HEK293 (cell line): ENCODE data around the gene UCN2.
A peak's percentile ranks its signal among the peaks of the same experiment; 100 is the strongest.

Source experiments
- CTCF ChIA-PET: fragments of 350-600 bp; formaldehyde crosslinking; extraction: SDS; loops from one replicate; lab custom pipeline; 2021; ENCODE audit warnings: antibody characterized with exemption; lab: Yijun Ruan, JAX
- POLR2A ChIA-PET: fragments of 300-600 bp; formaldehyde crosslinking; extraction: SDS; loops from one replicate; lab custom pipeline; 2020; ENCODE audit warnings: antibody characterized with exemption, inconsistent platforms; lab: Yijun Ruan, JAX
- H3K27ac ChIP-seq: fragments of 200-500 bp; sonication (Bioruptor generic); 2 replicates; pipeline ENCODE4 v1.5.1; 2014; ENCODE audit warnings: low read depth, low read length, control low read depth, inconsistent platforms; ENCODE audit errors: extremely low read depth
- H3K36me3 ChIP-seq, 2 experiments: fragments of 200-500 bp in 1 of 2; sonication (Bioruptor generic) in 1 of 2; 1 replicate in 1 of 2; 2 replicates in 1 of 2; pipeline ENCODE4 v1.5.1; 2014 to 2017; ENCODE audit warnings: inconsistent platforms in 2 of 2, low read length in 2 of 2; ENCODE audit not compliant: control insufficient read depth in 2 of 2, insufficient read depth in 1 of 2
- H3K4me1 ChIP-seq: fragments of 200-500 bp; sonication (Bioruptor generic); 2 replicates; pipeline ENCODE4 v1.5.1; 2014; ENCODE audit warnings: mild to moderate bottlenecking, low read length, inconsistent platforms; ENCODE audit not compliant: control insufficient read depth, insufficient read depth
- H3K4me3 ChIP-seq: 2 replicates; pipeline ENCODE4 v1.5.1; 2011; ENCODE audit warnings: low read depth, mild to moderate bottlenecking, control low read depth, low read length, moderate library complexity
- H3K9me3 ChIP-seq: fragments of 200-500 bp; sonication (Bioruptor generic); 2 replicates; pipeline ENCODE4 v1.5.1; 2014; ENCODE audit warnings: low read depth, low read length, inconsistent platforms; ENCODE audit not compliant: control insufficient read depth, insufficient read depth
- EGR2 ChIP-seq: fragments of 450-650 bp; formaldehyde crosslinking; IDR thresholded peaks from 2 replicates; pipeline ENCODE4 v1.5.1; 2016; ENCODE audit warnings: low read depth, missing biosample characterization, missing genetic modification characterization
- GLIS1 ChIP-seq: fragments of 450-650 bp; formaldehyde crosslinking; IDR thresholded peaks from 2 replicates; pipeline ENCODE4 v1.5.1; 2016; ENCODE audit warnings: missing biosample characterization, missing genetic modification characterization
- INSM2 ChIP-seq: fragments of 450-650 bp; formaldehyde crosslinking; IDR thresholded peaks from 2 replicates; pipeline ENCODE4 v1.5.1; 2016; ENCODE audit warnings: missing biosample characterization, missing genetic modification characterization
- KLF16 ChIP-seq: fragments of 450-650 bp; formaldehyde crosslinking; IDR thresholded peaks from 2 replicates; pipeline ENCODE4 v1.5.1; 2017; ENCODE audit warnings: missing biosample characterization, missing genetic modification characterization
- KLF17 ChIP-seq: fragments of 450-650 bp; formaldehyde crosslinking; IDR thresholded peaks from 2 replicates; pipeline ENCODE4 v1.5.1; 2016; ENCODE audit warnings: missing biosample characterization, missing genetic modification characterization
- SP3 ChIP-seq: fragments of 450-650 bp; formaldehyde crosslinking; IDR thresholded peaks from 2 replicates; pipeline ENCODE4 v1.5.1; 2016; ENCODE audit warnings: missing biosample characterization, missing genetic modification characterization
- ZIC2 ChIP-seq: fragments of 450-650 bp; formaldehyde crosslinking; IDR thresholded peaks from 2 replicates; pipeline ENCODE4 v1.5.1; 2016; ENCODE audit warnings: missing biosample characterization, missing genetic modification characterization
- ZNF114 ChIP-seq: fragments of 450-650 bp; formaldehyde crosslinking; IDR thresholded peaks from 2 replicates; pipeline ENCODE4 v1.5.0; 2017; ENCODE audit warnings: missing biosample characterization, missing genetic modification characterization
- ZNF184 ChIP-seq: fragments of 450-650 bp; IDR thresholded peaks from 2 replicates; pipeline ENCODE4 v1.5.1; 2018; ENCODE audit warnings: missing biosample characterization, mild to moderate bottlenecking, missing genetic modification characterization
- ZNF280C ChIP-seq: fragments of 450-650 bp; formaldehyde crosslinking; IDR thresholded peaks from 2 replicates; pipeline ENCODE4 v1.5.1; 2016; ENCODE audit warnings: missing biosample characterization, missing genetic modification characterization
- ZNF37A ChIP-seq: fragments of 450-650 bp; IDR thresholded peaks from 2 replicates; pipeline ENCODE4 v1.5.1; 2018; ENCODE audit warnings: missing biosample characterization, missing genetic modification characterization
- ZNF423 ChIP-seq: fragments of 450-650 bp; formaldehyde crosslinking; IDR thresholded peaks from 2 replicates; pipeline ENCODE4 v1.5.1; 2016; ENCODE audit warnings: missing biosample characterization, missing genetic modification characterization
- ZNF529 ChIP-seq: fragments of 450-650 bp; formaldehyde crosslinking; IDR thresholded peaks from 2 replicates; pipeline ENCODE4 v1.5.1; 2017; ENCODE audit warnings: missing genetic modification characterization, missing biosample characterization; ENCODE audit not compliant: insufficient replicate concordance
- ZNF555 ChIP-seq: fragments of 450-650 bp; formaldehyde crosslinking; conservative IDR thresholded peaks from 2 replicates; pipeline ENCODE4 v1.5.1; 2017; ENCODE audit warnings: missing biosample characterization, mild to moderate bottlenecking, missing genetic modification characterization, inconsistent platforms
- ZNF600 ChIP-seq: fragments of 450-650 bp; formaldehyde crosslinking; IDR thresholded peaks from 2 replicates; pipeline ENCODE4 v1.5.1; 2016; ENCODE audit warnings: missing biosample characterization, missing genetic modification characterization
- ZNF624 ChIP-seq: fragments of 450-650 bp; formaldehyde crosslinking; IDR thresholded peaks from 2 replicates; pipeline ENCODE4 v1.5.1; 2017; ENCODE audit warnings: missing biosample characterization, missing genetic modification characterization
- ZNF626 ChIP-seq: fragments of 450-650 bp; sonication (Bioruptor Pico); formaldehyde crosslinking; IDR thresholded peaks from 2 replicates; pipeline ENCODE4 v1.5.1; 2018; ENCODE audit warnings: missing biosample characterization, missing genetic modification characterization, inconsistent platforms
- ZNF629 ChIP-seq: fragments of 450-650 bp; formaldehyde crosslinking; IDR thresholded peaks from 2 replicates; pipeline ENCODE4 v1.5.1; 2017; ENCODE audit warnings: missing biosample characterization, missing genetic modification characterization
- ZNF76 ChIP-seq: fragments of 450-650 bp; formaldehyde crosslinking; IDR thresholded peaks from 2 replicates; pipeline ENCODE4; 2016; ENCODE audit warnings: low read depth, missing biosample characterization, missing genetic modification characterization, borderline replicate concordance
- TF ChIP-seq, protein P1 (sequence below): IDR thresholded peaks from 2 replicates; pipeline ENCODE4 v1.6.1; 2011; ENCODE audit warnings: mild to moderate bottlenecking, low read depth, low read length, borderline replicate concordance
- TF ChIP-seq, protein P2 (sequence below): fragments of 450-650 bp; formaldehyde crosslinking; IDR thresholded peaks from 2 replicates; pipeline ENCODE4 v1.5.1; 2016; ENCODE audit warnings: missing biosample characterization, missing genetic modification characterization

The UCN2 gene

DNA sequence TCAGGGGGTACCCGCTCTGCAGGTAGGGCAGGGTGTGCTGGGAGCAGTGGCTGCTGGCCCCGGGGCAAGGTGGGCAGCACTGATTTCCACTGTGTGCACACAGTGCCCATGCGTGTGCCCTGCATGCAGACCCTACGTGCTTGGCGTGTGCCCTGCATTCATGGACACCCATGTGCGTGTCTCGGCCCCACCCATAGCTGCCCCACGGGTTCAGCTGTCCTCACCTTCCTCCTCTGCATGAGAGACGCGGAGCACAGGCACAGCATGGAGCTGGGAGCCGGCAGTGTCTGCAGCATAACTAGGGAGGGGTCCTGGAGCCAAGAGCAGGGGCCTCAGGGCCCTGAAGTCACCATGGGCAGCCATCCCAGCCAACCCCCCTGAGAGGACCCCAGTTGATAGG, 1.6 kb upstream of the UCN2 start:
- no peaks in the 10 kb centered on the region for H3K4me1 ChIP-seq
- TF ChIP-seq INSM2 (tag by site-specific recombination) (no peak), ZNF529 (tag by site-specific recombination) (no peak), ZNF600 (tag by site-specific recombination) (no peak), ZIC2 (peak; percentile 49), KLF16 (no peak)
- no peak overlapping the region for H3K27ac ChIP-seq
- H3K36me3 ChIP-seq, result no peaks in the 10 kb centered on the region
- H3K4me3 ChIP-seq, result no peak overlapping the region
- H3K9me3 ChIP-seq, result no peaks in the 10 kb centered on the region
- CTCF ChIA-PET, result no interaction called here
- POLR2A ChIA-PET, result no interaction called here

DNA sequence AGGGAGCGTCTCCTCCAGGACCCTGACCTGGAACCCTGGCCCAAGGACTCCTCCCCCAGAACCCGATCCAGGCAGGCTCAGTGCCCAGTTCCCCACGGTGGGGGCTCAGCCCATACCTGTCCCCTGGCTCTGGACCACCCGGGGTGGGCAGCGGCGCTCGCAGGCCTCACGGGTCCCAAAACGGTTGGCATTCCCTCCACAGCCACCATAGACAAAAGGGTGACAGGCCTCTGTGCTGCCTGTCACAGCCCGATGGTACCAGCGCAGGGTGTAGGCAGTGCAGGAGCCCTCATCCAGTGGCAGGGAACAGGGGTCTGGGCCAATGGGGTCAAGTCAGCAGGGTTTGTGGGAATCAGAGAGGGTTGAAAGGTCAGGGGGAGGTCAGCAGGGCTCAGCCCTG, 1.1 kb upstream of the UCN2 start:
- no peak overlapping the region for H3K27ac ChIP-seq
- TF ChIP-seq ZNF37A (no peak), ZNF555 (tag by site-specific recombination) (no peak)
- TF ChIP-seq, all 188 proteins: peak for 0
- CTCF ChIA-PET, result interaction anchor here (0.6 to 1.2 kb wide), 2 partner anchors 128 to 442 kb away, joined by 4 to 5 read pairs; partner anchors contain the start of gene WDR6
- POLR2A ChIA-PET, result no interaction called here
- no peaks in the 10 kb centered on the region for H3K9me3 ChIP-seq
- no peaks in the 10 kb centered on the region for H3K4me1 ChIP-seq
- no peaks in the 10 kb centered on the region for H3K36me3 ChIP-seq
- H3K4me3 ChIP-seq, result no peak overlapping the region

DNA sequence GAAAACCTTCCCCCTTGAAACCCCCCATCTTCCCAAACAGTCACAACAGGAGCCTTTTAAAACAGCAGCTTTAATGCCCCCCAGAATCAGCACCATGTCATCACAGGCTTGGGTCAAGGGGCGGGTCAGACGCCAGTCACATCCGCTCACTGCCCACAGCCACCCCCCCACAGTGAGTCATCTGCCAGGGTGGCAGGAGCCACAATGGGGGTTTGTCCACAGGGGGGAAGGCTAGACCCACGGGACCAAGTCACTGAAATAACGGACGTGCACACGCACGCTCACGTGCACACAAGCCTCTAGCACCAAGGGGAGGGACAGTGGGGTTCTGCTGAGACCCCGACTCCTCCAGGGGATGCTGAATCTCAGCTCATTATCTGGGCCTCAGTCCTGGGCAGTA, 441 bp upstream of the UCN2 start:
- no peaks in the 10 kb centered on the region for H3K4me1 ChIP-seq
- no peak overlapping the region for H3K27ac ChIP-seq
- POLR2A ChIA-PET, result interaction anchor here (0.6 kb wide), 1 partner anchor 1457 kb away, joined by 3 read pairs; no protein-coding TSS in a partner anchor
- no peak overlapping the region for H3K4me3 ChIP-seq
- H3K36me3 ChIP-seq, result no peaks in the 10 kb centered on the region
- CTCF ChIA-PET, result interaction anchor here (1.2 kb wide), 1 partner anchor 128 kb away, joined by 5 read pairs; no protein-coding TSS in a partner anchor
- H3K9me3 ChIP-seq, result no peaks in the 10 kb centered on the region
- TF ChIP-seq KLF17 (tag by site-specific recombination) (no peak), ZNF423 (tag by site-specific recombination) (no peak), ZNF114 (tag by site-specific recombination) (no peak), EGR2 (0 out of 2 replicates have a peak, but pooled peaks have one; percentile 25), ZNF629 (tag by site-specific recombination) (no peak), SP3 (tag by site-specific recombination) (no peak), ZNF184 (tag by site-specific recombination) (no peak), GLIS1 (tag by site-specific recombination) (peak; percentile 31; the same call in 1 of the 2 replicates), ZNF76 (no peak), ZIC2 (peak; percentile 5; the same call in 1 of the 2 replicates), ZNF624 (tag by site-specific recombination) (no peak), ZNF626 (tag by site-specific recombination) (no peak), ZNF280C (tag by site-specific recombination) (no peak)
- TF ChIP-seq, protein P1, sequence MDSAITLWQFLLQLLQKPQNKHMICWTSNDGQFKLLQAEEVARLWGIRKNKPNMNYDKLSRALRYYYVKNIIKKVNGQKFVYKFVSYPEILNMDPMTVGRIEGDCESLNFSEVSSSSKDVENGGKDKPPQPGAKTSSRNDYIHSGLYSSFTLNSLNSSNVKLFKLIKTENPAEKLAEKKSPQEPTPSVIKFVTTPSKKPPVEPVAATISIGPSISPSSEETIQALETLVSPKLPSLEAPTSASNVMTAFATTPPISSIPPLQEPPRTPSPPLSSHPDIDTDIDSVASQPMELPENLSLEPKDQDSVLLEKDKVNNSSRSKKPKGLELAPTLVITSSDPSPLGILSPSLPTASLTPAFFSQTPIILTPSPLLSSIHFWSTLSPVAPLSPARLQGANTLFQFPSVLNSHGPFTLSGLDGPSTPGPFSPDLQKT, result no peak
- TF ChIP-seq, protein P2, sequence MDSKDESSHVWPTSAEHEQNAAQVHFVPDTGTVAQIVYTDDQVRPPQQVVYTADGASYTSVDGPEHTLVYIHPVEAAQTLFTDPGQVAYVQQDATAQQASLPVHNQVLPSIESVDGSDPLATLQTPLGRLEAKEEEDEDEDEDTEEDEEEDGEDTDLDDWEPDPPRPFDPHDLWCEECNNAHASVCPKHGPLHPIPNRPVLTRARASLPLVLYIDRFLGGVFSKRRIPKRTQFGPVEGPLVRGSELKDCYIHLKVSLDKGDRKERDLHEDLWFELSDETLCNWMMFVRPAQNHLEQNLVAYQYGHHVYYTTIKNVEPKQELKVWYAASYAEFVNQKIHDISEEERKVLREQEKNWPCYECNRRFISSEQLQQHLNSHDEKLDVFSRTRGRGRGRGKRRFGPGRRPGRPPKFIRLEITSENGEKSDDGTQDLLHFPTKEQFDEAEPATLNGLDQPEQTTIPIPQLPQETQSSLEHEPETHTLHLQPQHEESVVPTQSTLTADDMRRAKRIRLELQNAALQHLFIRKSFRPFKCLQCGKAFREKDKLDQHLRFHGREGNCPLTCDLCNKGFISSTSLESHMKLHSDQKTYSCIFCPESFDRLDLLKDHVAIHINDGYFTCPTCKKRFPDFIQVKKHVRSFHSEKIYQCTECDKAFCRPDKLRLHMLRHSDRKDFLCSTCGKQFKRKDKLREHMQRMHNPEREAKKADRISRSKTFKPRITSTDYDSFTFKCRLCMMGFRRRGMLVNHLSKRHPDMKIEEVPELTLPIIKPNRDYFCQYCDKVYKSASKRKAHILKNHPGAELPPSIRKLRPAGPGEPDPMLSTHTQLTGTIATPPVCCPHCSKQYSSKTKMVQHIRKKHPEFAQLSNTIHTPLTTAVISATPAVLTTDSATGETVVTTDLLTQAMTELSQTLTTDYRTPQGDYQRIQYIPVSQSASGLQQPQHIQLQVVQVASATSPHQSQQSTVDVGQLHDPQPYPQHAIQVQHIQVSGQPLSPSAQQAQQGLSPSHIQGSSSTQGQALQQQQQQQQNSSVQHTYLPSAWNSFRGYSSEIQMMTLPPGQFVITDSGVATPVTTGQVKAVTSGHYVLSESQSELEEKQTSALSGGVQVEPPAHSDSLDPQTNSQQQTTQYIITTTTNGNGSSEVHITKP (tag by site-specific recombination), result 0 out of 2 replicates have a peak, but pooled peaks have one; percentile 45
